CD14-positive monocyte (primary cell): ENCODE data around the gene GPATCH3. TPM values are rescaled to one million over a fixed set of nuclear protein-coding genes. Genes with fewer than 3 reads are reported as not detected.

Source experiments
- DNase-seq, 3 donors: peaks; one replicate each; pipeline ENCODE4 v3.0.0-alpha.2; 2011 to 2022
- H2AFZ ChIP-seq: 2 replicates; pipeline ENCODE4 v1.6.0; 2012; ENCODE audit warnings: mild to moderate bottlenecking, low read depth, low read length, inconsistent platforms; ENCODE audit not compliant: insufficient read depth, poor library complexity, severe bottlenecking
- H3K27ac ChIP-seq, 2 donors: 1 replicate in 1 of 2; 2 replicates in 1 of 2; pipeline ENCODE4 v1.5.1; 2012 to 2013; ENCODE audit warnings: low read length in 2 of 2, control low read depth in 1 of 2, inconsistent platforms in 1 of 2, low read depth in 1 of 2, mild to moderate bottlenecking in 1 of 2
- H3K27me3 ChIP-seq, 2 donors: one replicate each; pipeline versions ENCODE4 v1.6.0 to v1.6.1; 2011 to 2013; ENCODE audit warnings: low read length in 2 of 2; ENCODE audit not compliant: control insufficient read depth in 2 of 2, insufficient read depth in 2 of 2
- H3K36me3 ChIP-seq, 2 donors: replicated peaks in 1 of 2; 1 replicate in 1 of 2; 2 replicates in 1 of 2; pipeline versions ENCODE4 v1.5.1 to v1.6.1; 2012 to 2013; ENCODE audit warnings: low read length in 2 of 2, control low read depth in 1 of 2, inconsistent platforms in 1 of 2, mild to moderate bottlenecking in 1 of 2; ENCODE audit not compliant: insufficient read depth in 2 of 2, control insufficient read depth in 1 of 2
- H3K4me1 ChIP-seq, 2 donors: 1 replicate in 1 of 2; 2 replicates in 1 of 2; pipeline versions ENCODE4 v1.5.1 to v1.6.1; 2012 to 2013; ENCODE audit warnings: low read length in 2 of 2, control low read depth in 1 of 2, inconsistent platforms in 1 of 2, mild to moderate bottlenecking in 1 of 2, moderate library complexity in 1 of 2; ENCODE audit not compliant: insufficient read depth in 2 of 2, control insufficient read depth in 1 of 2
- H3K4me2 ChIP-seq: replicated peaks from 2 replicates; pipeline ENCODE3; 2012; ENCODE audit warnings: low read length, moderate library complexity, mild to moderate bottlenecking; ENCODE audit not compliant: poor library complexity, severe bottlenecking; ENCODE audit errors: extremely low read depth
- H3K4me3 ChIP-seq, 3 experiments: fragments of 200-600 bp in 1 of 3; sonication (generic) in 1 of 3; replicated peaks in 1 of 3; 1 replicate in 2 of 3; 2 replicates in 1 of 3; pipeline ENCODE4 v1.5.1; 2011 to 2013; ENCODE audit warnings: low read length in 3 of 3, mild to moderate bottlenecking in 3 of 3, control low read depth in 2 of 3, low read depth in 2 of 3, inconsistent platforms in 1 of 3, moderate library complexity in 1 of 3
- H3K79me2 ChIP-seq: 2 replicates; pipeline ENCODE4 v1.6.0; 2012; ENCODE audit warnings: mild to moderate bottlenecking, control low read depth, inconsistent platforms, low read length, moderate library complexity; ENCODE audit not compliant: insufficient read depth
- H3K9ac ChIP-seq: 2 replicates; pipeline ENCODE4 v1.6.0; 2017; ENCODE audit warnings: low read length, mild to moderate bottlenecking; ENCODE audit not compliant: insufficient read depth, poor library complexity, severe bottlenecking
- H3K9me3 ChIP-seq, 2 donors: replicated peaks in 1 of 2; 1 replicate in 1 of 2; 2 replicates in 1 of 2; pipeline versions ENCODE4 v1.5.1 to v1.6.1; 2012 to 2013; ENCODE audit warnings: low read length in 2 of 2, control low read depth in 1 of 2; ENCODE audit not compliant: control insufficient read depth in 1 of 2, insufficient read depth in 1 of 2
- H4K20me1 ChIP-seq: 2 replicates; pipeline ENCODE4 v1.6.0; 2012; ENCODE audit warnings: mild to moderate bottlenecking, low read length, control low read depth, moderate library complexity; ENCODE audit not compliant: insufficient read depth
- H3K27ac Mint-ChIP-seq, 7 donors: one replicate each; pipeline ENCODE4 v1.8.0; 2020; ENCODE audit warnings: mild to moderate bottlenecking in 7 of 7, mixed read lengths in 7 of 7, moderate library complexity in 6 of 7, inconsistent platforms in 2 of 7
- H3K27me3 Mint-ChIP-seq, 3 donors: one replicate each; pipeline ENCODE4 v1.8.0; 2021 to 2022; ENCODE audit warnings: low read depth in 3 of 3, mild to moderate bottlenecking in 3 of 3, mixed read lengths in 3 of 3, moderate library complexity in 3 of 3, inconsistent platforms in 1 of 3
- H3K36me3 Mint-ChIP-seq, 2 donors: one replicate each; pipeline ENCODE4 v1.8.0; 2020; ENCODE audit warnings: mixed read lengths in 2 of 2, inconsistent platforms in 1 of 2, mild to moderate bottlenecking in 1 of 2
- H3K4me1 Mint-ChIP-seq: one replicate; pipeline ENCODE4 v1.8.0; 2020; ENCODE audit warnings: mild to moderate bottlenecking, mixed read lengths
- H3K4me3 Mint-ChIP-seq, 2 donors: one replicate each; pipeline ENCODE4 v1.8.0; 2020; ENCODE audit warnings: mild to moderate bottlenecking in 2 of 2, mixed read lengths in 2 of 2, moderate library complexity in 1 of 2
- H3K9me3 Mint-ChIP-seq, 7 donors: one replicate each; pipeline ENCODE4 v1.8.0; 2020 to 2022; ENCODE audit warnings: mixed read lengths in 7 of 7, mild to moderate bottlenecking in 6 of 7, moderate library complexity in 6 of 7, inconsistent platforms in 2 of 7
- WGBS: methylation state at CpG from one replicate; pipeline ENCODE4 v1.1.5; 2013; ENCODE audit warnings: missing lambda C conversion rate; ENCODE audit not compliant: insufficient coverage; 5-methylcytosine and 5-hydroxymethylcytosine counted together
- intact Hi-C, 2 donors: fragments of 100-400 bp; cut with micrococcal nuclease; formaldehyde crosslinking; loops; one replicate each; pipeline versions ENCODE4 v1.15.0 to v1.15.1; 2023
- polyA plus RNA-seq, 3 donors: library from polyadenylated mRNA; depleted of rRNA in 1 of 3; unstranded in 2 of 3; stranded (reverse) in 1 of 3; fragments of 300-500 nt in 2 of 3; fragments of >200 nt in 1 of 3; fragmentation: Illumina TruSeq in 2 of 3; gene quantifications; 1 replicate in 2 of 3; 2 replicates in 1 of 3; pipeline ENCODE4 v1.2.3, GENCODE V29; 2012 to 2021
- TF ChIP-seq, protein P1 (sequence below): fragments of 200-600 bp; IDR thresholded peaks from one replicate; pipeline ENCODE4 v1.8.0; 2022; ENCODE audit warnings: antibody characterized with exemption, mild to moderate bottlenecking

The GPATCH3 gene
- polyA plus RNA-seq, 3 donors = 8.2 to 11.8 (median 10.7) TPM

DNA sequence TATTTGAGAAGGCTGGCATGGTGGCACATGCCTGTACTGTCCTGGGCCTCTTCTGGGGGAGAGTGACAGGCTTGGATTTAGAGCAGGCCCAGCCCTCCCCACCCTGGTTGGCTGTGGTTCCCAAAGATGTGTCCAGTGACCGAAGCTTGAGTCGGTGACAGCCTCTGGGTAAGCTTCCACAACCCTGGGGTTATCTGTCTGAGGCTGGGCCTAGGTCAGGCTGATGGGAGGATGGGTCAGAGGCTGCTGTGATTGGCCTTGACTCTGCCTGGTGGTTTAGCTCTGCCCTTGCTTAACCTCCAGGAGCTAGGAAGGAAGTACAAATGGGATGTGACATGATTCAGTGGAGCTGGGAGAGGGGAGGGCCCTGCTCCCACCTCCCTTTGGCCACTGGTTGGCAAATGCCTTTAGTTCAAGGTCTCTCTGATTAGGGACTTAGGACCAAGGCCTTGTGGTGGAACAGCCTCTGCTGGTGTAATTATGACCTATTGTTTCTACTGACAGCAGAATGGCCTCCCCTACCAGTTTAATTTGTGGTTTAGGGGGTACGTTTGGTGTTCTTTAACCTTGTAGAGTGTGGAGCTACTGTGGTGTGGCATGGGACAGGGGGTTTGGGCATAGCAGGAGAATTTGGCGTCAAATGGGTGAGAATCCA lies 37.9 kb upstream of the GPATCH3 start:
- Mint-ChIP-seq H3K9me3 (peaks cover 0 to 1% (median 0%) of the 10 kb centered on the region in 7 donors), H3K4me3 (no peak overlapping the region), H3K36me3 (peaks cover 43 to 58% of the 10 kb centered on the region in 2 donors), H3K4me1 (peaks cover 13% of the 10 kb centered on the region), H3K27me3 (no peaks in the 10 kb centered on the region), H3K27ac (peak overlapping the region; percentile 22 to 73 (median 51))
- Histone ChIP-seq H3K9me3 (no peaks in the 10 kb centered on the region), H3K36me3 (peaks cover 27 to 68% of the 10 kb centered on the region in 2 donors), H3K4me3 (no peak overlapping the region), H3K4me1 (peaks cover 11 to 13% of the 10 kb centered on the region in 2 donors), H3K27ac (peak overlapping the region in 1 of 2 donors; percentile 59), H3K9ac (no peak overlapping the region), H4K20me1 (peaks cover 5% of the 10 kb centered on the region), H3K27me3 (no peaks in the 10 kb centered on the region), H2AFZ (no peak overlapping the region), H3K4me2 (no peak overlapping the region), H3K79me2 (peaks cover 30% of the 10 kb centered on the region)
- TF ChIP-seq, protein P1, sequence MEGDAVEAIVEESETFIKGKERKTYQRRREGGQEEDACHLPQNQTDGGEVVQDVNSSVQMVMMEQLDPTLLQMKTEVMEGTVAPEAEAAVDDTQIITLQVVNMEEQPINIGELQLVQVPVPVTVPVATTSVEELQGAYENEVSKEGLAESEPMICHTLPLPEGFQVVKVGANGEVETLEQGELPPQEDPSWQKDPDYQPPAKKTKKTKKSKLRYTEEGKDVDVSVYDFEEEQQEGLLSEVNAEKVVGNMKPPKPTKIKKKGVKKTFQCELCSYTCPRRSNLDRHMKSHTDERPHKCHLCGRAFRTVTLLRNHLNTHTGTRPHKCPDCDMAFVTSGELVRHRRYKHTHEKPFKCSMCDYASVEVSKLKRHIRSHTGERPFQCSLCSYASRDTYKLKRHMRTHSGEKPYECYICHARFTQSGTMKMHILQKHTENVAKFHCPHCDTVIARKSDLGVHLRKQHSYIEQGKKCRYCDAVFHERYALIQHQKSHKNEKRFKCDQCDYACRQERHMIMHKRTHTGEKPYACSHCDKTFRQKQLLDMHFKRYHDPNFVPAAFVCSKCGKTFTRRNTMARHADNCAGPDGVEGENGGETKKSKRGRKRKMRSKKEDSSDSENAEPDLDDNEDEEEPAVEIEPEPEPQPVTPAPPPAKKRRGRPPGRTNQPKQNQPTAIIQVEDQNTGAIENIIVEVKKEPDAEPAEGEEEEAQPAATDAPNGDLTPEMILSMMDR = no peak
- intact Hi-C loops = no loop called here
- DNase-seq = peak in 2 of 3 donors; percentile 10 to 25
- WGBS = 100% methylated on average over 1 of the region's 4 CpGs

DNA sequence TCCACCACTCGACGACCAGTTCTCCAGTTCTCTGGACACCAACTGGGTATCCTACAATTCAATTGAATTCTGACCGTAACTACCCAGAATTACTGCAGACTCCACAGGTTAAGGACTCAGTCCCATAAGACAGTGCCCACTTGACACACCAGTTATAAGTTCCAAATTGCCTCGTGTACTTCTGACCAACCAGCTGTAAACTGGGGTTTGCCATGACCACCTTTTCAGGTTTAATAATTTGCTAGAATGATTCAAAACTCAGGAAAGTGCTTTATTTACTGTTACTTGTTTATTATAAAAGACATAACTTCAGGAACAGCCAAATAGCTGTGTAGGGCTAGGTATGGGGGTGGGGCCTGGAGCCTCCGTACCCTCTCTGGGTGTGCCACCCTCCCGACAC lies 36.6 kb upstream of the GPATCH3 start:
- Mint-ChIP-seq H3K9me3 (peaks cover 0 to 1% (median 0%) of the 10 kb centered on the region in 7 donors), H3K27ac (no peak overlapping the region), H3K27me3 (no peaks in the 10 kb centered on the region), H3K36me3 (peaks cover 32 to 45% of the 10 kb centered on the region in 2 donors), H3K4me3 (no peak overlapping the region), H3K4me1 (peaks cover 26% of the 10 kb centered on the region)
- H3K27me3 ChIP-seq = no peaks in the 10 kb centered on the region
- no peak overlapping the region for H3K9ac ChIP-seq
- no peak overlapping the region for H3K27ac ChIP-seq
- H4K20me1 ChIP-seq = peaks cover 9% of the 10 kb centered on the region
- H3K4me3 ChIP-seq = no peak overlapping the region
- no peak overlapping the region for H3K4me2 ChIP-seq
- no peak overlapping the region for H2AFZ ChIP-seq
- H3K4me1 ChIP-seq = peaks cover 24 to 25% of the 10 kb centered on the region in 2 donors
- peaks cover 35% of the 10 kb centered on the region for H3K79me2 ChIP-seq
- WGBS = 89% methylated on average over 3 of the region's 6 CpGs
- intact Hi-C loops = no loop called here
- no peaks in the 10 kb centered on the region for H3K9me3 ChIP-seq
- TF ChIP-seq, protein P1 = no peak
- no peak for DNase-seq
- H3K36me3 ChIP-seq = peaks cover 16 to 55% of the 10 kb centered on the region in 2 donors
